A549 treated with GW870086 at 1 μM for 4 hours (cell line): ENCODE results near the gene PDE1C. TPM values are rescaled to one million over a fixed set of nuclear protein-coding genes. Genes with fewer than 3 reads are reported as not detected.

Experiments used
- total RNA-seq: library from RNA; stranded (reverse); fragments of 200-300 nt; extraction: Qiagen RNA extraction; gene quantifications from 5 replicates; pipeline ENCODE4 v1.2.3, GENCODE V29; 2022; ENCODE audit warnings: low read depth

Gene PDE1C
- 2.5 to 3.8 TPM (median 3.3 TPM) in 5 replicates for total RNA-seq

DNA sequence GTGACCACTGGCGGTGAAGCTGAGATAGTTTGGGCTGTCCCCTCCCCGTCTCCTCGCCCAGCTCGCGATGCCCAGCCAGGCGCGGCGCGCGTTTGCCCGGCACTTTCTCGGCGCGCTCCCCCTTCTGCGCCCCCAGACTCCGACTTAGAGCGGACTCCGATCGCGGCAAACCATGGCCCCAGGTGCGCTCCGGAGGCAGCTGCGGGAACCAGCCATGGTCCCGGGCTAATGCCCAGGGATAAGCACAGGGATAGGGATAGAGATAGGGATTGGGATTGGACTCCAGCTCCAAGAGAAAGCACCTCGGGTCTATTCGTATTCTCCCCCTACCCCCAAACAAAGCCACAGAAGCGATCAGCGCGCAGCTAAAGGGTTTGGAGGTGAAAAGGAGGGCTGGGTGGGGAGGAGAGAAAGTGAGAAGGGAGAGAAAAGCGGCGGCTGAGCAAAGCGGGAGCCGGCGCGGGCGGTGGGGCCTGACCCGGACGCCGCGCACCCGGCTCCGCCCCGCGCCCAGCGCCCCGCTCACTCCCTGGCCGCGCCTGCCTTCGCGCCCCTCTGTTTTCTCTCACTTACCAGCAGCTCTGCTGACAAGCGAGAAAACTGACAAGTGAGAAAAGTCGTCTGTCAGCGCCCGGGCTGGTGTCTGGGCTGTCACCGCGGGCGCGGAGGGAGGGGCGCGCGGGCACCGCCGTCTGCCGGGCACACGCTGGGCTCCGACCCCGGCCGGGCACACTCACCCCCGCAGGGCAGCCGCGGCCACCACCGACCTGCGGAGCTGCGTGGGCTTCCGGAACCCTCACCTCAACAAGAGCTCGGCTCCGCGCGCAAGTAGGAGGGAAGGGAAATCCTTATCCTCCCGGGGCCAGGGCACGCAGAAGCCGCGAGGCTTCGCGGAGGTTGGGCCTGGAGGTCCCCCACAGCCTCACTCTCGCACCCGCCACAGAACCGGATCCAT is at the start of gene PDE1C:
Gene PDE1C (minus strand): TSS at position 2 of the 955 bp plus-strand sequence.

